GM12865 (cell line): ENCODE results near the gene SLC27A2.

ENCODE experiments used
- DNase-seq: peaks from one replicate; pipeline ENCODE4 v3.0.0; 2010; ENCODE audit warnings: low read depth
- H3K4me3 ChIP-seq: 2 replicates; pipeline ENCODE4 v1.5.1; 2011; ENCODE audit warnings: mild to moderate bottlenecking, low read depth, low read length, control low read depth
- CTCF ChIP-seq: IDR thresholded peaks from 2 replicates; pipeline ENCODE4 v1.5.1; 2011; ENCODE audit warnings: low read length, control low read depth, low read depth, inconsistent platforms; ENCODE audit not compliant: insufficient read depth; ENCODE audit errors: missing control alignments

SLC27A2 gene

DNA sequence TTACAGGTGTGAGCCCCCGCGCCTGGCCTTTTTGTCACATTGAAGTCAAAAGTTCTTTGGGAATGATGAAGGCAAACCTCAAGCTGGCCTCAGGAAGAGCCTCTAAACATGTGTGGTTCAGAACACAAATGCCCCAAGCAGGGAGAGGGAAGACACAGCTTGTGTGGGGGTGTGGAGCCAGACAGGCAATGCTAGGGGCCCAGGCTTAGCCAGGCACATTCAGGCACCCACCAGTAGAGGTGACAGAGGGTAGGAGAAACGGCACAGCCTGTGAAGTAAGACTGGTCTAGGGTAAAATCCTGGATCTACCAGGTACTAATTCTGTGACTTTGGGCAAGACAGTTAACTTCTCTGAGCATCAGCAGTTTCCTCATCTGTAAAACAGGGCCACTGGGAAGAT is 80.0 kb downstream of the SLC27A2 start:
- peak; percentile 20 for TF ChIP-seq CTCF
- H3K4me3 ChIP-seq: no peak overlapping the region
- DNase-seq: peak; percentile 26

DNA sequence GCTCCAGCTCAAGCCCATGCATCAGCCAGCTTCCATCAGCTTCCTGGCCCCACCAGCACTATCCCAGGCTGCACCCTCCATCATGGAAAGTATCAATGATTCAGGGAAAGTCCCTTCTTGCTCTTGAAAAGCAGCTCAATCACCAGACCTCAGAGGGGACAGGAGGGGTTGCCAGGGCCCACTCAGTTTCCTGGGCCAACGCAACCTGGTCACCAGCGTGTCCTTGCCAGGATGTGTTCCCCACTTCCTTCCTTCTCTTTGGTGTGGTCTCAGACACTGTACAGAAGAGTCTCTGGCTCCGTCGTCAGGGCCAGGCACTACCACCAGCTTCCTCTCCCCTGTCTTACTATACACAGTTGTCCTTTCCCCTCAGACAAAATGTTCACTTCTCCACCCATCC is 80.5 kb downstream of the SLC27A2 start:
- no peak for TF ChIP-seq CTCF
- H3K4me3 ChIP-seq: no peak overlapping the region
- peak; percentile 42 for DNase-seq

GRCh38 chr15:50265620-50266019 is 83.6 kb downstream of the SLC27A2 start, which contains the start of gene HDC:
Gene HDC (minus strand): TSS chr15:50265726. CDS start chr15:50265623, 103 bp downstream.
- no peak for DNase-seq
- TF ChIP-seq CTCF: no peak

DNA sequence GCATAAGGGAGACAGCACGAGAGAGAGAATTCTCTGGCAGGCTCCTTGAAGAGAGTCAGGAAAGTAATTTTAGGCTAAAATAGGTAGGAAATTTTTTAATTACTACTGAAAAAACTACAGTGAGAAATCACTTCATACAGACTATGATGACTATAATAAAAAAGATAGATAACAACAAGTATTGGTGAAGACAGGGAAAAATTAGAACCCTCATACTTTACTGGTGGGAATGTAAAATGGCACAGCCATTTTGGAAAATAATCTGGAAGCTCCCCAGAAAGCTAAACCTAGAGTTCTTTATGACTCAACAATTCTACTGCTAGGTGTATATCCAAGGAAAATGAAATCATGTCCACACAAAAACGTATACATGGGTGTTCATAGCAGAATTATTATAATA is 85.6 kb downstream of the SLC27A2 start:
- DNase-seq: no peak
- TF ChIP-seq CTCF: no peak
- no peak overlapping the region for H3K4me3 ChIP-seq

More at GRCh38 chr15:50265620-50266019, 83.6 kb downstream of the SLC27A2 start, which contains the start of gene HDC:
- no peak within 1 kb of the TSS for H3K4me3 ChIP-seq

- no peak overlapping the region for H3K4me3 ChIP-seq
- no peak for DNase-seq
- TF ChIP-seq CTCF: no peak
Observed at GRCh38 chr15:50275091-50275490, 93.1 kb downstream of the SLC27A2 start.

DNA sequence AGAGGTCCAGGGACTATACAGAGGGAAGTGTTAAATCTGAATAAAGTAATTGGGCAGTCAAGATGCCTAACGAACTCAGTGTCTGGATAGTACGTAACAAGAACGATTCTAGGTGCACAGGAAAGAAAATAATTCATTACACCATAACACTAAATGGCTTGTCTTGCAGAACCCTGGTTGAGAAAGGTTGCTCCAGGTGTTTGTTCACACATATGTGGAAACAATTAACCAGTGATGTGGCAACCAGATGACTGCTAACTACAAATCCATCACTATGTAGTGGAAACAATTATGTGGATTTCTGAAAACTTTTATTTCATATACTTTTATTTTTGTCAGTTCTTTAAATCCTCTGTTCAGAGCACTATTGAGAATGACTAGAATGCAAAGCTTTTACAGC is 93.9 kb downstream of the SLC27A2 start:
- no peak overlapping the region for H3K4me3 ChIP-seq
- no peak for TF ChIP-seq CTCF
- no peak for DNase-seq

- TF ChIP-seq CTCF: no peak
- no peak overlapping the region for H3K4me3 ChIP-seq
- no peak for DNase-seq
Observed at GRCh38 chr15:50277370-50277769, 95.4 kb downstream of the SLC27A2 start.
